SK-N-MC (cell line): ENCODE data around the gene CLEC2A.

Experiments
- EZH2 ChIP-seq: fragments of 200-600 bp; sonication (generic); IDR thresholded peaks from one replicate; pipeline ENCODE4 v1.6.1; 2017; ENCODE audit warnings: antibody characterized with exemption
- POLR2AphosphoS5 ChIP-seq: IDR thresholded peaks from 2 replicates; pipeline ENCODE4 v1.6.1; 2012; ENCODE audit warnings: mild to moderate bottlenecking, low read depth, low read length, borderline replicate concordance

GRCh38 chr12:9940375-9940774 lies 8.2 kb upstream of the CLEC2A start:
- TF ChIP-seq EZH2 (no peak), POLR2AphosphoS5 (no peak)
